Stimulated activated CD4-positive, alpha-beta T cell treated with anti-CD3 and anti-CD28 coated beads, Interleukin-2, amount 100 ng/mL, for 4 hours (primary cell): ENCODE measurements around the gene SVOP.
A peak's percentile ranks its signal among the peaks of the same experiment; 100 is the strongest.
"Not testable (repeated sequence)": the region's sequence is repeated elsewhere in the genome, so short reads cannot be mapped to it uniquely, and the experiment has no call there.

Source experiments
- DNase-seq: peaks from one replicate; pipeline ENCODE4 v3.0.0-alpha.2; 2020; ENCODE audit warnings: low read depth

The SVOP gene, protein sequence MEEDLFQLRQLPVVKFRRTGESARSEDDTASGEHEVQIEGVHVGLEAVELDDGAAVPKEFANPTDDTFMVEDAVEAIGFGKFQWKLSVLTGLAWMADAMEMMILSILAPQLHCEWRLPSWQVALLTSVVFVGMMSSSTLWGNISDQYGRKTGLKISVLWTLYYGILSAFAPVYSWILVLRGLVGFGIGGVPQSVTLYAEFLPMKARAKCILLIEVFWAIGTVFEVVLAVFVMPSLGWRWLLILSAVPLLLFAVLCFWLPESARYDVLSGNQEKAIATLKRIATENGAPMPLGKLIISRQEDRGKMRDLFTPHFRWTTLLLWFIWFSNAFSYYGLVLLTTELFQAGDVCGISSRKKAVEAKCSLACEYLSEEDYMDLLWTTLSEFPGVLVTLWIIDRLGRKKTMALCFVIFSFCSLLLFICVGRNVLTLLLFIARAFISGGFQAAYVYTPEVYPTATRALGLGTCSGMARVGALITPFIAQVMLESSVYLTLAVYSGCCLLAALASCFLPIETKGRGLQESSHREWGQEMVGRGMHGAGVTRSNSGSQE

DNA sequence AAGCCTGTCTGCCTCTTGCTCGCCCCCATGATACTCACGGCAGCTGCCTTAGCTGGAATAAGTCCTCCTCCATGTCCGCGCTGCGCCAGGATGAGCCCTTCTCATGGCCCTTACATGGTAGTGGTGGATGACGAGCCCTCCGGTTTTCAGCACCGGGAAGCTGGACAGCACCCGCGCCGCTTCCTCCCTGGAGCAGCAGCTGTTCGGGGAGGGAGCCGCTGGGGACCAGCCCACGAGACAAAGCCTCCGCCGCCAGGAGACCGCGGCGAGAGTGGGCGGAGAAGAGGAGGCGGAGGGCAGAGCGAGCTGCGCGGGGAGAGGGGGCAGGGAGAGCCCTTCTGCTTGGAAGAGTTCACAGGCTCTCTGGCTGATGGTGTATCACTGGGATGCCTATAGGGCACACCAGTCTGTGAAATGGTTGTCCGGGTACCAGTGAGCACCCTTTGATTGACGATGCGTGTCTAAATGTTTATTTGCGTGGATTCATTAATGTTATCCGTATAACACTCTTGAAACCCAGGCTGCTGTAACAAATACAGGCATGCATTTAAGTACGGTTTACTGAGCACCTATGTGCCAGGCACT is at the start of gene SVOP:
SVOP (minus strand) TSS at position 273 of the 585 bp plus-strand sequence; CDS start at position 73, 200 bp downstream.
- peak; percentile 13 for DNase-seq

DNA sequence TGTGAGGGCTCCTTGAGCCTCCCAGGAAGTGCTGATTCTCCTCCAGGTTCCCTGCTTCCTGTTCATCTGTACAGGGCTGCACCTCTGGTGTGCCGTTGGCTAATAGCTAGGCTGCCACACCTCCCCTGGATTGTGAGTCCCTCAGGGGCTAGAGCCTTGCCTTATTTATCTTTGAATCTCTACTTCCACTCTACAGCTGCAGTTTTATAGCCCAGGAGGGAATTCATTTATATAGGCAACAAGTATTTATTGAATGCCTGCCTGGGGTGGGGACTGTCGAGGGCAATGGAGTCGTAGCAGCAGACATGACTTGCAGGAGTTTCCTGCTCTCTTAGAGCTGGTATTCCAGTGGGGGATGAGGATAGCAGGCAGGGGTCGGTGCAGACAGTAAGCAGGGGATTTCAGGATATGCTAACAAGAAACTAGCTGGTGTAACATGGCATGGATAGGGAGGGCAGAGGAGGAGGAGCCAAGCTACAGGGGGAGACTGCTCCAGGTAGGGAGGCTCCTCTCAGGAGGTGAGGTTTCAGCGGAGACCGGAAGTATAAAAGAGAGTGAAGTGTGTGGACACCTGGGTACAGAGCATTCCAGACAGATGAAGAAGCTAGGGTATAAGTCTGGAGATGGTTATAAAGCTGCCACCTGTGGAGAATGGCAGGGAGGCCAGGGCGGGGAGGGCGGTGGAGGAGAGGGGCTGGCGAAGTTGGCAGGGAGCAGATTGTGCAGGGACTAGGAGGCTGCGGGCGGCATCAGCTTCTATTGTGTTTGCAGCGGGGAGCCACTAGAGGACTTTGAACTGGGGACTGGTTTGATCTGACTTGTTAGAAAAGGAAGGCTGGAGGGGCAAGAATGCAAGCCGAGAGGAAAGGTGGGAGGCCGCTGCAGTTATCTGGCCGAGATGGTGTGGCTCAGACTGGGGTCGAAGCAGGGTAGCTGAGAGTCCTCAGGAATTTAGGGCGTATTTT is 48.7 kb upstream of the SVOP start:
- DNase-seq, result no peak

DNA sequence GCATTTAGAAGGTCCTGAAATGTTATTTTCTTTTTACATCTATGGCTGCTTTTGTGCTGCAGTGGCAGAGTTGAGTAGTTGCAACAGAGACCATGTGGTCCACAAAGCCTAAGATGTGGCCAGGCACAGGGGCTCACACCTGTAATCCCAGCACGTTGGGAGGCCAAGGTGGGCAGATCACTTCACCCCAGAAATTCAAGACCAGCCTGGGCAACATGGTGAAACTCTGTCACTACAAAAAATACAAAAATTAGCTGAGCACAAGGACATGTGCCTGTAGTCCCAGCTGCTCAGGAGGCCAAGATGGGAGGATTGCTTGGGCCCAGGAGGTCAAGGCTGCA is 45.0 kb upstream of the SVOP start:
- DNase-seq, result no peak

DNA sequence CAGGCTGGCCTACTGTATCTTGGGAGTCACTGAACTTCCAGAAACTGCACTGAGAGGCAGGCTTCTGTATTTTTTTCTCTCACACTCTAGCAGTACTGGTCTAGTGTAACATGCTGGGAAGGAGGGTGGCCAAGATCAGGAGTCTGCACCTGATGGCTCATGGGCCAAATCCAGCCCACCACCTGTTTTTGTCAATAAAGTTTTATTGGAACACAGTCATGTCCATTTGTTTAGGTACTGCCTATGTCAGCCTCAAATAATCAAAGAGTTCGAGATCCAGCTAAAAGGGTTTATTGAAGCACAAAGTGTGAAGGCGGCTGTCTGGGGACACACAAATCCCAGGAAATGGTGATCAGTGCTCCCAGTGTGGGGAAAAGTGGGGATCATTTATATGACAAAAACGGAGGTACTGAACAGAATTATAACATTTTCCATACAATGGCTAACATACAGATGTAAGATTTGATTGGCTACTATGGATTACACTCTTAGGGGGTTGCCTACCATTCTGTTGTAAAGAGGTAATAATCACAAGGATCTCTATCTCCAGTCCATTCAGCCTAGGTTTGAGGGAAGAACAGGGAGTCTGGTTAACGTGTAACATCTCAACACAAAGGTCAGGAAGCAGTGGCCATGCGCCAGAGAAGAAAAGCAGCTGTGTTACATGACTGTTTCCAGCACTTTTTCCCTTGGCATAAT is 44.4 kb upstream of the SVOP start:
- DNase-seq, result no peak

DNA sequence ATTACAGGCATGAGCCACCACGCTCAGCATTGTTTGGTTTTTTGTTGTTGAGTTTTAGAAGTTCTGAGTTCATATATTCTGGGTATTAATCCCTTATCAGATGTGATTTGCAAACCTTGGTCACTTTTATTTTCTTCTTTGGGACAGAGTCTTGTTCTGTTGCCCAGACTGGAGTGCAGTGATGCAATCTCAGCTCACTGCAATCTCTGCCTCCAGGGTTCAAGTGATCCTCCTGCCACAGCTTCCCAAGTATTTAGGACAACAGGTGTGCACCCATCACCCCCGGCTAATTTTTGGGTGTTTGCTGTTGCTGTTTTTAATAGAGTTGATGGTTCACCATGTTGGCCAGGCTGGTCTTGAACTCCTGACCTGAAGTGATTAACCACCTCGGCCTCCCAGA is 43.3 kb upstream of the SVOP start:
- DNase-seq, result no peak

DNA sequence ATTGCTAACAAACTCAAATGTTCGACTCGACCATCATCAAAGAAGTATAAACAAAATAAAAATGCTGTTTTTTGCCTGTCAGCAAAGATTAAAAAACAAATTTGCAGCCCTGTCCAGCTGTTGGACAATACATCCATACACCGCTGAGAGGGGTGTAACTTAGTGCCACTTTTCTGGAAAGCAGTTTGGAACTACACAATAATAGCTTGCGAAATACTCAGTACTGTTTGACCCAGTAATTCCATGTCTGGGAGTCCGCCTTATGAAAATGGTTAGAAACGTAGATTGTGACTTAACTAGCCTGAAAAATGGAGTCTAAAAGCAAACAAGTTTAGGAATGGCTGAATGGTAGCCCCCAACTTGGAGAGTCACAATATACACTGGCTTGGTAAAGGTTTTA is 37.9 kb upstream of the SVOP start:
- no peak for DNase-seq

DNA sequence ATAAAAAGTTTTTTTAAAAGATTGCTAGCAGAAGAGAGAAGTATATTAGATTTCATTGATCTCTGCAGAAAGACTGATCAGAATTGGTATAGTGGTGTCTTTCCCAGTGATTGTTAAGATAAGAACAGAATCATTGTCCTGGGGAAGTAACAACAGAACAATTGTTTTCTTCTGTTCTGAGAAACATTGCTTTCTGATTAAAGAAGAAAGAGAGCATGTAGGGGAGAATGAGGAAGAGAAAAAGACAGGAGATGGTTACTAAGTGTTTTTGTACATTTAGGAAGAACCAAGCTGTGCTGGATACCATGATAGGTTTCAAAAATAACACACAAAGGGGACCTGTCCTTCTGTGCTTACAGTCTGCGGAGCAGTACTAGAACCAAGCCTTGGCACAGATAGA is 36.5 kb upstream of the SVOP start:
- DNase-seq, result no peak

DNA sequence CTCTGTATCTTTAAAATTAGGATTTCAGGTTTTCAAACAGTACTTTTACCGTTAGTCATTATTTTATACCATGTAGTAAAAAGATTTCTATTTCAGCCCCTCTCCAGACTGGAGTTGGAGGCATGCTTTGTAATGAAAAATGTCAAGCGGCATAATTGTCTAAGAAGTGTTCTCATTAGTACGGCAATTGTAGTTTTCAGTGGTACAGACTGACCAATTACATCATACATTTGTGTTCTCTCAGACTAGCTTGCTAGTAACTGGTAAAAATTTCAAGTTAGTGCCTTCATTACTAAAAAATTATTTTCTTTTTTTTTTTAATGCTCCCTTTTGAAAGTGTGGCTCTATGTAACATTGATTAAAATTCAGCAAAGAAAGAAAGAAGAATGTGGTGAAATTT is 36.0 kb upstream of the SVOP start:
- DNase-seq, result no peak

DNA sequence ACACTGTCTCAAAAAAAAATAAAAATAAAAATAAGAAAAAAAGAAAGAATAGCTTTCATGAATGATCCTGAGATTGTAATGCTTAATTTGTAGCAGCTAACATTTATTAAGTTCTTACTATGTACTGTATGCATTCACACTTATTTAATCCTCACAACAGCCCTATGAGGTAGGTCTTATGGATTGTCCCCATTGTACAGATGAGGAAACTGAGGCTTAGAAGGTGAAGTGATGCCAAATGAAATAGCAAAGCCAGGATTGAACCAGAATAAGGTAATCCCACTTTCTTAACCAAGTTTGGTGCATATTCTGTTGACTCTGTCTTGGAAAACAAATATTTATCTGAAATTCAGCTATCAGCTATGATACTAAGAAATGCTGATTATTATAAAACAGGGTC is 33.7 kb upstream of the SVOP start:
- no peak for DNase-seq

DNA sequence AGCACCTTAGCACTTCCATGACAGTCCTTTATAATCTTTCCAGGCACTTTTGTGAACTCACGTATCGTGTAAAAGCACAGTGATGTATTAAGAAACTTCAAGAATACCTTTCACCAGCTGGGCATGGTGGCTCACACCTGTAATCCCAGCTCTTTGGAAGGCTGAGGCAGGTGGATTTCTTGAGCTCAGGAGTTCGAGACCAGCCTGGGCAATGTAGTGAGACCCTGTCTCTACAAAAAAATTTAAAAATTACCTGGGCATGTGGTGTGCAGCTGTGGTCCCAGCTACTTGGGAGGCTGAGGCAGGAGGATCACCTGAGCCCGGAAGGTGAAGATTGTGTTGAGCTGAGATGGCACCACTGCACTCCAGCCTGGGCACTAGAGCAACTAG is 33.3 kb upstream of the SVOP start:
- not testable (repeated sequence) for DNase-seq

DNA sequence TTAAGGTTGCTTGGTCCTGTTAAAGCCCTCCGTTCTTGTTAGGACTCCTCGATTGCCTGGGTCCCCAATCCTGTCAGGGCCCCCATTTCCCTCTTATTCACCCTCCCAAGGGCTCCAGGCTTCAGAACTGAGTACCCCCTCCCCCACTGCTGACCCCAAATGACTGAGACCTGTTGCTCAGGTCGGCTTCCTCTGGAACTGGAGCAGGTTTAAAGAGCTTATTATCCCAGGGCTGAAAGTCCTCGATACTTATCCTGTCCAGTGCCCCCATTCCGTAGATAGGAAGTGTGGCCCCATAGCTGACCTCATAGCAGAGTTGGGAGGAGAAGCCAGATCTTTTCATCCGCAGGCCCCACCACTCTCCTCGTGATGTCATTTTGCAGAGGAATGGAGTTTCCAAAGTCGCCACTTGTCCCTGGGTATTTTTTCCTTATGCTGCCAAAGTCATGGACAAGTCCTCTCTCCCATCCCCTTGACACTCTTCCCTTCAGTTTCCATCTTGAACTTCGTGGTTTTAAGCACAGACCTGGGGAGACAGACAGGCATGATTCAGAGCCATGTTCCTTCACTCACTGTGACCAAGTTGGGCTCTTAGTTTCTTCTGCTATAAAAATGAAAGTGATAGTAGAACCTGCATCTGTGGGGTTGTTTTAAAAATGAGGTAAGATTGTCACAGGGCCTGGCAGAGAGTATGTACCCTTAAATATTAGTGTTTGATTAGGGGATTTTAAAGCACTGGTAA is 32.7 kb upstream of the SVOP start:
- peak; percentile 13 for DNase-seq

DNA sequence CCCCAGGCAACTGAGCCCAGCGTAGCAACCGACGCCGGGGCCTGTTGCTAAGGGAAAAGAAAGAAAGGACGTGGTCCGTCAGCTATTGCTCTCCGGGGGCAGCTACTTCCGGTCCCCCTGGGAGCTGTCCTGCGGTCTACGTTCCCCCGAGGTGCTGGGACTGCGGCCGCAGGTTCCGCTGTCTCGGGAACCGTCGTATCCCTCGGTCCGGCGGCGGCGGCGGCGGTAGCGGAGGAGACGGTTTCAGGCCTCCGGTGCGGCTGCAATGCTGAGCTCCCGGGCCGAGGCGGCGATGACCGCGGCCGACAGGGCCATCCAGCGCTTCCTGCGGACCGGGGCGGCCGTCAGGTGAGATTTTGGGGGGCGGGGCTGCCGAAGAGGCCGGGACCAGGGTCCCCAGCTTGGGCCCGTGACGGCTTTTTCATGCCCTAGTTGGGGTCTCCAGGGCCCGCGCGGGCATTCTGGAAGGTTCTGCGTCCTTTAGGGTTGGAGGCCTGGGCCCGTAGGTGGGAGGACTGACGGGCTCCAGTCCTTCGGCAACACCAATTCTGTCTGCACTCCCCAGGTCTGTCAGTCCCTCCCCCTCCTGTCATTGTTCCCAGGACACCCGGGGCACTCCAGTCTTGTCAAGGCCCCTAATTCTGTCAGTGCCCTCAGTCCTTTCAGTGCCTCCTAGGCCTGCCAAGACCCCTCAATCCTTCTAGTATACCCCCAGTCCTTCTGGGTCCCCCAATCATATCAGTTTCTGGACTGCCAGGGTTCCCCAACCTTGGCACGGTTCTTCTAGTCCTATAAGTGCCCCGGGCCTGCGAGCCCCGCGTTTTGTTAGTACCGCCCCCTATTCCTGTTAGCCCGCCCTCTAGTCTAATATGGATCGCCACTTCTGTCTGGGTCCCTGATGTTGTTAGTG is 31.8 kb upstream of the SVOP start, which contains the start of gene USP30:
USP30 (plus strand) TSS at position 163 of the 910 bp plus-strand sequence; CDS start at position 266, 103 bp downstream.
- DNase-seq, result peak; percentile 75

DNA sequence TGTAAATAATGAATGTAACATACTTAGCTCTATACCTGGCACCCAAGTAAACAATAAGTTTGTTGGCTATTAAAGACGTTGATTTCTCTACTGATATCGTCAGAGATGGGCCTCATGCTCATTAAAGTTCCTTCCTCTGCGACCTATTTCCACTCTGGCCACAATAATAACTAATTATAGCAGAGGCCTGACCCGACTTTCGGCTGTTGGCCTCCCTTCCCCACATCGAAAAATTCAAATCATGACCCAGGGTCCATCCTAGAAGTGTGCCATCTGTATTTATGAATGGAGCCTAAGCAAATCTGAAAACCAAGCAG is 31.2 kb upstream of the SVOP start:
- no peak for DNase-seq

DNA sequence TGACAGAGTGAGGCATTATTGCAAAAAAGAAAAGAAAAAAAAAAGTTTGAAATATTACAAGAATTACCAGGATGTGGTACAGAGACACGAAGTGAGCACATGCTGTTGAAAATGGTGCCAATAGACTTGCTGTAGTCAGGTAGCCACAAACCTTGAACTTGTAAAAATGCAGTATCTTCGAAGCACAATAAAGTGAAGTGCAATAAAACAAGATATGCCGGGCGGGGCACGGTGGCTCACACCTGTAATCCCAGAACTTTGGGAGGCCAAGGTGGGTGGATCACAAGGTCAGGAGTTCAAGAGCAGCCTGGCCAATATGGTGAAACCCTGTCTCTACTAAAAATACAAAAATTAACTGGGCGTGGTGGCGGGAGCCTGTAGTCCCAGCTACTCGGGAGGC is 28.9 kb upstream of the SVOP start:
- not testable (repeated sequence) for DNase-seq

DNA sequence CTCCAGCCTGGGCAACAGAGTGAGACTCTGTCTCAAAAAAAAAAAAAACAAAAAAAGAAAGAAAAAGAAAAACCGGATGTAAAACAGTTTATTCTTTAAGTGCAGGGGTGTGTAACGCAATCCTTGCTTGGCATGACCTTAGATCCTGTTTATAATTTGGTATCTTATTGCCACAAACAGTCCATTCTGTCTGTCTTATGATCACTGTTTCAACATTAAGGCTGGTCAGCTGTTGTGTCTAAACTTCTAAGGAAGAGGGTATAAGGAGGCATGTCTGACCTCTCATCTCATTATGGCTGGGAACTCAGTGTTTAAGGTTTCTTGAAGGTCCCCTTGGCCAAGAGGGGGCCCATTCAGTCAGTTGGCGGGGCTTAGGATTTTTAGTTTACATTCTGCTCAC is 27.8 kb upstream of the SVOP start:
- not testable (repeated sequence) for DNase-seq

DNA sequence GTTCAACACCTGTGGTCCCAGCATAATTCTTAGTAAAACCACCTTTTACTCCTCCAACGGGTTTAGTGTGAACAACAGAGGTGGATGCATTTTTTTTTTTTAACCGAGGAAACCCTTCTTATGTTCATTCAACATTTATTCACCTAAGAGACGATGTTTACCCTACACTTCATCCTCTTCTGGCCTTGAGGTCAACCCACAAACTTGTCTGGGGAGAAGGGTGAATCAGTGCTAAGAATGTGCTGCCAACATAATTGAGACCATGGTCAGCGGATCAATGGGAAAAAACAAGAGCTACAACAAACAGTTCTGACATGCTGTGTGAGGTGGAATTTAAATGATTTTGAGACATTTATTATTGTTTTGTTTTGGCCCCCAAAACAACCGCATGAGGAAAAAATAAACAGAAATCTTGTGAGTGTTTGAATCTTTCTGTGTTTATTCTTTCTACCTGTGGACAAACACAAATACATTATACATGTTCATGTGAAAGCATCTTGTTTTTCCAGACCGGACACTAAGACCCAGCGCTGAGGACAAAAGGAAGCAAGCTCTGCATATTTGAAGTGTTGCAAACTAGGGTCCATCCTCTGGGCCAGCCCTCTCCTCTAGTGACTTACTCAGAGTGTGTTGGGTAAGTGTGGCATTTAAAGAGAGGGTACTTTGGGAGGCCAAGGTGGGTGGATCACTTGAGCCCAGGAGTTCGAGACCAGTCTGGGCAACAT is 26.4 kb upstream of the SVOP start:
- DNase-seq, result no peak

DNA sequence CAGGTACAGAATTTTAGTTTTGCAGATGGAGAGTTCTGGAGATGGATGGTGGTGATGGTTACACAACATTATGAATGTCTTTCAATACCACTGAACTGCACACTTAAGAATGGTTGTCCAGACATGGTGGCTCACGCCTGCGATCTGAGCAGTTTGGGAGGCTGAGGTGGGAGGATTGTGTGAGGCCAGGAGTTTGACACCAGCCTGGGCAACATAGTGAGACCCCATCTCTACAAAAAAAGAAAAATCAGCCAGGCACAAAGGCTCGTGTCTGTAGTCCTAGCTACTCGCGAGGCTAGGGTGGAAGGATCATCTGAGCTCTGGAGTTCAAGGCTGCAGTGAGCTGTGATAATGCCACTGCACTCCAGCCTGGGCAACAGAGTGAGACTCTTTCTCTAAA is 23.4 kb upstream of the SVOP start:
- no peak for DNase-seq

DNA sequence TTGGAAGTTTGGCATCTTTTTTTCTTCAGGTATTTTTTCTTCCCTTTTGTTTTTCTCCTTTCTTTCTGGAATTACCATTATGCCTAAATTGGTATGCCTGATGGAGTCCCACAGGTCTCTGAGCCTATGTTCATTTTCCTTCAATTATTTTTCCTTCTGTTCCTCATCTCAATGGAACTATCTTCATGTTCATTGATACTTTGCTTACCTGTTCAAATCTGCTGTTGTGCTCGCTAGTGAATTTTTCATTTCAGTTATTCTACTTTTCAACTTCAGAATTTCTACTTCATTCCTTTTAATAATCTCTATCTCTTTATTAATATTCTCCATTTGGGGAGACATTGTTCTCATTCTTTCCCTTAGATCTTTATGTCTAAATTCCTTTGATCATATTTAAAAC is 16.1 kb upstream of the SVOP start:
- DNase-seq, result no peak
